ENCODE results near the gene IGFBP4.
A peak's percentile ranks its signal among the peaks of the same experiment; 100 is the strongest.

Gene IGFBP4

DNA sequence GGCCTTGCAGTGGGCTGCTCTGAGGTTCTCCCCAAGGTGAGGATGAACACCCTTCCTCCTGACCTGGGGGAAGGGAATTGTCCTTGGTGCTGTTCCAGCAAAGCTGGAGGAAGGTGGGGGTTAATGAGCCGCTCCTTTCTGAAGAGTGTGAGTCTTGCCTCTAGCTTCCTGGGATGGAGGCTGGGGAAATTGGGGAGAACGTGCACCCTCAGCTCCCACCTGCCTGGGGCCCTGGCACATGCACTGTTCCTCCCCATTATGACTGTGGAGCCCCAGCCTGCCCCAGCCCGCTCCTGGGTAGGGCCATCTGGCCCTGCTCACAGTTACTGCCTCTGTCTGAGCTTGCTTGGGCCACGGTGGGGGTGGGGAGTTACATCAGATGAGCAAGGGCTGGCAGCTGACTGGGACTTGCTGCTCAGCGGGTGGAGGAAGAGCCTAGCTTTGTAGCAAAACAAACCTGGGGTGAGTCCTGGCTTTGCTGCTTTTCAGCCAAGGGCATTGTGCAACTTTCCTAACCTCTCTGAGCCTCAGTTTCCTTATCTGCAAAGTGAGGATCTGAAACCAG lies 47.1 kb downstream of the IGFBP4 start:
- peak; percentile 89 for DNase-seq (ENCODE audit: low spot score)

DNA sequence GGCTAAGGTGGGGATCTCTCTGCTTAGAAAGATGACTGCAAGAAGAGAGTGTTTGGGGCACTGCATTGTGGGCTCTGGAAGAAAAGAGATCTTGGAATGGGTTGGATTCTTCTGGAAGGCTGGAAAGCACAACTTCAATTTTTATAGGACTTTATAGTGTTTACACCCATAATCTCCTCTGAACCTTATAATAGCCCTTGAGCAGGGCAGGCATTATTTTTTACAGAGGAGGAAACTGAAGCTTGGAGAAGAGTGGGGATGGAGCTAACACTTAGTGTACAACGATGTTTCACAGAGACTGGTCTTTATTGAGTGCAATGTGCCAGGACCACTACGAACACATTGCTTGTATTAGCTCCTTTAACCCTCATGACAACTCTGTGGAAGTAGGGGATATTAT lies 47.7 kb downstream of the IGFBP4 start:
- DNase-seq (ENCODE audit: low spot score): no peak

DNA sequence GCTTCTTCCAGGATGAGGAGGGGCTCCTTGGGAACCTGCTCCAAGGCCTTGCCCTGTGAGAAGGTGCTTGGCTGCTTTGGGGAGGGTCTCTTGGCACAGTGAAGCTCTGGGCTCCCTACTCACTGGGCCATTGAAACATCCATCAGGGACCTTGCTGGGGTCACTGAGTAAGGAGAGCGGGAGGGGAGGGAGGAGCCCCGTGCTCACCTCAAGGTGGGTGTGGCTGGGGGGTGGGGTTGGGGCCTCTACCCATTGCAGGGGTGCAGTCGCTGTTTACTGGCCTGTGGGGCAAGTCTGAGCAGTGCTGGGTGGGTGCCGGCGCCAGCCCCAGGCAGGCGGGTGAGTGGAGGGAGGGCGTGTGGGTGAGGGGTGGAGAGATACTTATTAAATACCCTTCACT lies 48.2 kb downstream of the IGFBP4 start:
- no peak for DNase-seq (ENCODE audit: low spot score)

DNA sequence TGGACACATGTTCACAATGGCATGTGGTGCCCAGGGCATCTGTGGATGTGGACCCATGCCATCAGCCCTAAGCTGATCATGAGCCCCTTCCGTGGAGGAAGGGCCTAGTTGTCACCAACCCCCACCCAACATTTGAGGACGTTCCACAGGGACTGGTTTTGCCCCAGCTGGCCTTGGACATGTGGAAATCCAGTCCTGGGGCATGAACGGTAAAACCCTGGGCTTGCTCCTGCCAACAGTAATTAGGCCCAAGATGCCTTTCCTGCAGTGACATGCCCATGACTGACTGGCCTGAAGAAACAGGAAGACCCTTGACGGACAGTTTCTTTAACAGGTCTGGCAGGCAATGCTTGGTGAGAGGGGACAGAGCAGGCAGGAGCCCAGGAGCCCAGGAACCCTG lies 50.4 kb downstream of the IGFBP4 start:
- no peak for DNase-seq (ENCODE audit: low spot score)

DNA sequence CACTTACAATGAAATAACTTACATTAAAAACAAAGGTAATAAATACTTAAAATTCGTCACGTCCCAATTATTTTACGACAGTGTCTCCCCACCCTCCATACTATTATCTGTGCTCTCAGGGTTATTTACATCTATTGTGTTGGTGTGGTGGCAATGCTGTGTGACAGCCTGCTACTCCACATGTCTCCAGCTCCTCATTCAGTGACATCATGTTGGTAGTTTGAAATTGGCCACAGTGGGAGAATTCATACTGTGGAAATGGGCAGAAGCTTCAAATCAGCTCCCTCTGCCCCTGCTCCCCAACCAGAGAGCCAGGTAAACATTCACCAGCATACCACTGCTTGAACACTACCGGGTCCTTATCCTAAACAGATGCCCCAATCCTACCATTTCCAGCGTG lies 51.9 kb downstream of the IGFBP4 start:
- DNase-seq (ENCODE audit: low spot score): no peak

DNA sequence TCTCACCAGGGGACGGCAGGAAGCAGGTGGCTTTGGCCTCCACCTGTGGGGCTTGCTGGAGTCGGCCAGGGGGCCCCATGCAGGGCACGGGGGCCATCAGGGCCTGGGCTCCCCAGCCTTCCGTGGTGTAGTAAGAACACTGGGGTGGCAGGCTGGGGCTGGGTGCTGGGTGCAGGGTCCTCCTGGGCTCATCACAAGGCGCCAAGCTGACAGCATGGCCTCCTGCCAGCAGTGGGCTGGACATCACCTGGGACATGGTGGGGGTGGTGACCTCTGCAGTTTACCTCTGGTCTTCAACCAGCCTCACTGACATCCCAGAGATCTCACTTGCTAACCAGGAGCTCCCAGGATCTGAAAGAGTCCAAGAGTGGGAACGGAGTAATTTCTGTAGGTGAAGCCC lies 52.9 kb downstream of the IGFBP4 start:
- no peak for DNase-seq (ENCODE audit: low spot score)

DNA sequence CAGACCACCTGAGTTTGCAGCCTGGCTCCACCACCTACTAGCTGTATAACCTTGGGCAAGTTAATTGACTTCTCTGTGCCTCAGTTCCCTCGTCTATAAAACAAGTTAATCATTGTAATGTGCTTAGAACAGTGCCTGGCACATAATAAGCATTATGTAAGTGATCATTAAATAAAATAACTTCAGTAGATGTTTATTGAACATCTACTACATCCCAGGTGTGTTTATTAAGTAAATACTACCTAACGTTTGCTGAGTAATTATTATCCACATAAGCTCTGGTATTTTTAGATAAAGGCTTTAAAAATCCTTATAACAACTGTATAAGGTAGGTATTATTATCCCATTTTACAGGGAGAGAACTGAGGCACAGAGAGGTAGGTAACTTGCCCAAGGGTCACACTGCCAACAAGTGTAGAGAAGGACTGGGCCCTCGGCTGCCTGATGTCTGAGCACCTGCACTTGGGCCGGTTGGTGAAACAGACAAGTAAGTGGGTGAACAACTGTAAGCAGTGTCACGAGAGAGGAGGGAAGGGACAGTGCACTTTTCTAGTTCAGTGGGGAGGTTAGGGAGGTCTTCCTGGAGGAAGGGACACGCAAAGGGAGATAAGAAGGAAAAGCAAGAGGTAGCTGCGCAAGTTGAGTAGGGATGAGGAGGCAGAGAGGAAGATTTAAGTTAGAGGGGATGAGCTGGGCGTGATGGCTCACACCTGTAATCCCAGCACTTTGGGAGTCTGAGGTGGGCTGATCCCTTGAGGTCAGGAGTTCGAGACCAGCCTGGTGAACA lies 53.6 kb downstream of the IGFBP4 start:
- DNase-seq (ENCODE audit: low spot score): no peak

DNA sequence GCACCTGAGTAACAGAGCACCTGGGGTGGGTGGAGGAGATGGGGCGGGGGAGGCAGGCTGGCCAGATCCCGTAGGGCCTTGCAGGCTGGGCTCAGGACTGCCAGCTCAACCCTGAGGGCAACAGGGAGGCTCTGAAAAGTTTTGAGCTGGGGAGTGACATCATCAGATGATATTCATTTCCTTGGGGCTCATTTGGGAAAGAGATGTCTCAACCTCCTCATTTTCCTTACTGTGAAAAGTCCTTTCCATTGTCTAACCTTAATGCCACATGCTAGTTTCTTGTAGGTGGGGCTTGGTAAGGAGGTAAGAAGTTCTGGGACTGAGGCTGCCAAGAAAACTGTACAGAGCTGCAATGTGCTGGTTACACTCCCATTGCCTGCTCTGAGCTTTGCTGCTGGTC lies 54.4 kb downstream of the IGFBP4 start:
- no peak for DNase-seq (ENCODE audit: low spot score)

DNA sequence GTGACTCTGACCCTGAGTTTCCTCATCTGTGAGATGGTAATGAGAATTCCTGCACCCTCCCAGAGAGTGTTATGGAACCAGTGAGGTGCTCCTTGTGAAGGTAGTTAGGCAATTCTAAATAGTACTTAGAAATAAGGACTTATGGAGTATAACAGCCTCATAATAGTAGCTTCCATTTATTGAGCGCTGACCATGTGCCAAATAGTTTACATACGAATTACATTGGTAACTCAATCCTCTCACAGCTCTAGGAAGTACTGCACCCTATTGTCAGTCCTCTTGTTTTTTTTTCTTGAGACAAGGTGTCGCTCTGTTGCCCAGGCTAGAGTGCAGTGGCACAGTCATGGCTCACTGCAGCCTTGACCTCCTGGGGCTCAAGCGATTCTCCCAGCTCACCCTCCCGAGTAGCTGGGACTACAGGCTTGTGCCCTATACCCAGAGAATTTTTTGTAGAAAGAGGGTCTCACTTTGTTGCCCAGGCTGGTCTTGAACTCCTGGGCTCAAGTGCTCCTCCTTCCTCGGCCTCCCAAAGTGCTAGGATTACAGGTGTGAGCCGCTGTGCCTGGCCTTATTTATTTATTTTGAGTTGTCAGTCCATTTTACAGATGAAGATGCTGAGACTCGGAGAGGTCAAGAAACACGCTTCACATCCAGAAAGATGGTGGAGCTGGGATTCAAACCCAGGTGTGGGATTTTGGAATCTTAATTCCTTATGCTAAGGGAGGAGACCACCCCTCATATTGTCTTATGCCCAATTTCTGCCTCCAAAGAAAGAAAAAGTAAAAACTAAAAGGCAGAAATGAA lies 55.2 kb downstream of the IGFBP4 start:
- DNase-seq (ENCODE audit: low spot score): no peak

DNA sequence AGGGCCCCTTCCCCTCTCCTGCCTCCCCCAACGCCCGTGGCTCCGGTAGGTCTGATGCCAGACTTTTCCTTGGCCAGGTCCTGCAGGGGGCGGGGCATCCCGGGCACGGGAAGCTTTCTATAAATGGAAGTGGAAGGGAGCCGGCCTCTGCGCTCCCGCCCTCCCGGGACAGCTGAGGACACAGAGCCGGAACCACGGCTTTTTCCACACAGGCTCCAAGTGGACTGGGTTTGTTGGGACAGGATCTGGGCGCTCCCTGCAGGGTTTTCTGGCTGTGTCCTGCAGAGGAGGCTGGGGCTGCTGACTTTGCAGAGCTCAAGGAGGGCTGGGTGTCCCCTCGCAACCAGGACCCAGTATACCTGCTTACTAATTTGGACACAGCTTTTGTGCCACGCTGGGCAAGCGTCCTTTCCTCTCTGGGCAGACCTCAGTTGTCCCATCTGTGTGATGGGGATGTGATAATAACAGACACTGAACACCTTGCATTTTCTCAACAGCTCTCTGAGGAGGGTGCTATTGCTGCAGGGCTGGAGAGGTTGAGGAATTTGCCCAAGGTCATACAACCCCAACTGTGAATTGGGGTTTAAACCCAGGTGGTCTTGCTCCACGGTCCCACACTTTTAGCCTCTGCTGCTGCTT lies 56.4 kb downstream of the IGFBP4 start:
- peak; percentile 44 for DNase-seq (ENCODE audit: low spot score)

DNA sequence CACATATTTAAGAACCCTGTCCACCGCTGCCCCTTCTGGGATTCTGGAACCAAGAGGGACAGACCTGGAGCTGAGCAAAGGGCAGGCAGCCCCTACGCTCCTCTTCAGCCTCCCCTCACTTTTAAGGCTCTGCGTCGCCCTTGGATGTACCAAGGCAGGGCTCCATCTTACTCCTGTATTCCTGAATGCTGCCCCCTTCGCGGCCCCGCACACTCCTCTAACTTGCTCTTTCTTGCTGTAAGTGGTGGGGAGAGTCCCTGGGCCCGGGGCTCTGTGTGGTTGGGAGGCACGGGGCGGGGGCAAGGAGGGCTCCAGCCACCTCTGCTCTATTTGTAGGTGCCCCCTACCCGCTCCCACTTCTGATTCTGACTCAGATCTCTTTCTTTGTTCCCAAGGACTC lies 56.9 kb downstream of the IGFBP4 start:
- DNase-seq (ENCODE audit: low spot score): no peak

DNA sequence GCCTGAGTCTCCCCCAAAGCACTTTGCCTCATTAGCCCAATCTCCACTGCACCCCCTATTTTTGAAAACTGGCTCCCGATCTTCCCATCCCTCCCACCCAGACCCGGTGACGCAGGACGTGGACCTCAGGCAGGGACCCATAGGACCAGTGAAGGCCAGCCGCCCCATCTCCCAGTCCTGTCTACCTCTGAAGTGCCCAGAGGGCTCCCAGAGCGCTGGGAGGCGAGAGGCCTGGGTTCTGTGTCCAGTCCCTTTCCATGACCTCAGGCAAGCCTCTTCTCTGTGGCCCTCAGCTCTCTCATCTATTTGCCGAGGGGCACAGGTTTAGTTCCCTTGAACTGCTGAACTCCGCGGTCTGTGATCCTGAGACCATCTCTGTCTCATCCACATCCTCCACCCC lies 57.5 kb downstream of the IGFBP4 start:
- no peak for DNase-seq (ENCODE audit: low spot score)

DNA sequence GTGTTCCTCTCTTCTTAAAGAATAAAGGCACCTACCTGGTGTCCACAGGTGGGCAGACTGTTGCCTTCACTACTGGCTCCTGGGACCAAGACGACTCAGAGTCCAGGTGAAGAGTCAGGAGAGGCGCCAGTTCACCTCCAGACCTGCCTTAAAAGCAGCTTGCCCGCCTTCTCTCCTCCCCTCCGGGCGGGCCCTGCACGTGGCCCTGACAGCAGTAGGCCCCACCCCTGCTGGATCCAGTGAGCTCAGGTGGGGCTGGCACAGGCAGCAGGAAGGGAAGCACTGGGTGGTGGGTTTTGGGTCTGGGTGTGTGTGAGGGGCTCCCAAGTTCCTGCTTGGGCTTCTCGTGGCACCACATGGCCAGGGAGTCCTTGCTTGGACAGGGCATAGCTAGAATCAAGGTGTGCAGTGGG lies 58.3 kb downstream of the IGFBP4 start, which contains the start of gene TNS4:
TNS4 (minus strand) TSS at position 125 of the 413 bp plus-strand sequence. CDS start 5,198 bp downstream, outside the sequence.
- no peak for DNase-seq (ENCODE audit: low spot score)

DNA sequence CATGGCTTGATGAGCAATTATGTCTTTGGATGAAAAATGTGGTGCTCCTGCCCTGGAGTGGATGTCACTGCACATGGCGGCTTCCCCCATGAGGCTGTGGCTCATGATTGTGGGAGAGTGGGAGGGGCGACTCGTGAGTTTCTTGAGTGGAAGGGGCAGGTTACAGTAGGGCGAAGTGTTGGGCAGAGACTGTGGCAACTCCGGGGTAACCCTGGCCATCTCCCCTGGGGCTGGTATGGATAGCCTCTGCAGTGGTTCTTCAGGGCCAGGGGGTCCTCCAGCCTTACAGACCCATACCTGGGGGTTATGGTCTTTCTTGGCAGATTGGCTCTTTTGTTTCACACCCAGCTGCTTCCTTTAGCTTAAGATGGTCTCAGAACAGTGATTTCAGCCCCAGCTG lies 59.5 kb downstream of the IGFBP4 start:
- no peak for DNase-seq (ENCODE audit: low spot score)

DNA sequence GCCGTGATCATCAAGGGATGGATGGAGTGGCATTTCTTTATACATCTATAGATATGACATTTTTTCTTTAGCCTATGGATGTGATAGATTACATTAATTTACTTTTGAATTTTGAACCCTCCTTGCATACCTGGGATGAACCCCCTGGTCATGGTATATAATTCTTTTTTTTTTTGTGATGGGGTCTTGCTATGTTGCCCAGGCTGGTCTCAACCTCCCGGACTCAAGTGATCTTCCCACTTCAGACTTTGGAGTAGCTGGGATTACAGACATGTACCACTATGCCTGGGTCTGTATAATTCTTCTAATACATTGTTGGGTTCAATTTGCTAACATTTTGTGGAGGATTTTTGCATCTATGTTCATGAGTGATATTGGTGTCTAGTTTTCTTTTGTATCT lies 59.9 kb downstream of the IGFBP4 start:
- DNase-seq (ENCODE audit: low spot score): no peak

DNA sequence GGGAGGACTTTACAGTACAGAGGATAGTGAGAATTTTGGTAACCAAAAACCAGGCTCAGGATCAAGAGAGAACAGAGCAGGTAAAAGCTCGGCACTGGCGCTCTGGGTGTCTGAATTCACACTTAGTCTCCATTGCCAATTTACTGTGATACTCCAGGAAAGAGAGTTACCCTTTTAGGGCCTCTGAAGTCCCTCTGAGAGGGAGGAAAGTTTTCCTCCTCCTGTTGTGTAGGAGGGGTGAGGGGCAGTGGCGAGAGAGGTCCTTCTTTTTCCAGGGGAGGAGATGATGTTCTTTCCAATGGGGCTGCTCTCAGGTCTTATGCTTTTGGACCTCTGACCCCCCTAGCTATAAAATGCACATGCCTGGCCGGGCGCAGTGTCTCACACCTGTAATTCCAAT lies 63.5 kb downstream of the IGFBP4 start:
- no peak for DNase-seq (ENCODE audit: low spot score)
